Stimulated activated CD4-positive, alpha-beta T cell treated with anti-CD3 and anti-CD28 coated beads, Interleukin-15, amount 100 ng/mL, for 24 hours (primary cell): ENCODE results near the gene UBN2.
"Not testable (repeated sequence)": the region's sequence is repeated elsewhere in the genome, so short reads cannot be mapped to it uniquely, and the experiment has no call there.

Source experiments
- DNase-seq: peaks from one replicate; pipeline ENCODE4 v3.0.0-alpha.2; 2020

The UBN2 gene

GRCh38 chr7:139300390-139300789 lies 69.4 kb downstream of the UBN2 start:
- DNase-seq: no peak

- no peak for DNase-seq
Measured at GRCh38 chr7:139304517-139304916, 73.5 kb downstream of the UBN2 start.

- no peak for DNase-seq
Measured at GRCh38 chr7:139317939-139318505, 87.0 kb downstream of the UBN2 start.

GRCh38 chr7:139321071-139321745 lies 90.2 kb downstream of the UBN2 start:
- DNase-seq: no peak

- DNase-seq: not testable (repeated sequence)
Measured at GRCh38 chr7:139324709-139325108, 93.7 kb downstream of the UBN2 start.

- DNase-seq: no peak
Measured at GRCh38 chr7:139328375-139328774, 97.3 kb downstream of the UBN2 start.

- DNase-seq: no peak
Measured at GRCh38 chr7:139329119-139329518, 98.1 kb downstream of the UBN2 start.

- DNase-seq: no peak
Measured at GRCh38 chr7:139330333-139331030, 99.4 kb downstream of the UBN2 start.

- no peak for DNase-seq
Measured at GRCh38 chr7:139332697-139333359, 101.8 kb downstream of the UBN2 start.

- not testable (repeated sequence) for DNase-seq
Measured at GRCh38 chr7:139333443-139333842, 102.4 kb downstream of the UBN2 start.

GRCh38 chr7:139334399-139335150 lies 103.5 kb downstream of the UBN2 start:
- no peak for DNase-seq

- no peak for DNase-seq
Measured at GRCh38 chr7:139339025-139339424, 108.0 kb downstream of the UBN2 start.

- no peak for DNase-seq
Measured at GRCh38 chr7:139339698-139340036, 108.6 kb downstream of the UBN2 start.

GRCh38 chr7:139340037-139340807 lies 109.2 kb downstream of the UBN2 start:
- DNase-seq: peak; percentile 99

- DNase-seq: no peak
Measured at GRCh38 chr7:139340808-139341057, 109.7 kb downstream of the UBN2 start.

- DNase-seq: peak; percentile 91
Measured at GRCh38 chr7:139341058-139341775, 110.2 kb downstream of the UBN2 start, which contains the start of gene FMC1. Gene FMC1, plus strand, starts transcription at chr7:139341337. Its CDS starts 48 bp downstream, at chr7:139341385.

GRCh38 chr7:139341776-139342226 lies 110.8 kb downstream of the UBN2 start:
- no peak for DNase-seq

- no peak for DNase-seq
Measured at GRCh38 chr7:139345042-139345441, 114.0 kb downstream of the UBN2 start.

- DNase-seq: no peak
Measured at GRCh38 chr7:139351027-139351426, 120.0 kb downstream of the UBN2 start.

- DNase-seq: no peak
Measured at GRCh38 chr7:139354729-139355128, 123.7 kb downstream of the UBN2 start.

- DNase-seq: no peak
Measured at GRCh38 chr7:139355320-139355719, 124.3 kb downstream of the UBN2 start.
